IMR-90 (cell line): ENCODE results near the gene POLR1D. TPM values are rescaled to one million over a fixed set of nuclear protein-coding genes. Genes with fewer than 3 reads are reported as not detected.

Source experiments
- ATAC-seq: fragments of 200-7000 bp; cut with Tn5 transposase; 2 replicates; pipeline ENCODE4 v1.9.1; 2020; ENCODE audit warnings: low read depth, mild to moderate bottlenecking, moderate library complexity
- BruUV-seq: library from RNA; stranded (reverse); fragments of 400-500 nt; replicated peaks from 2 replicates; lab custom pipeline; 2021; lab: Mats Ljungman, UMichigan
- CTCF ChIA-PET: fragments of 300-600 bp; formaldehyde crosslinking; extraction: SDS; loops from one replicate; lab custom pipeline; 2021; ENCODE audit warnings: antibody characterized with exemption; lab: Yijun Ruan, JAX
- POLR2A ChIA-PET: fragments of 300-600 bp; sonication (Branson Sonifier 250); formaldehyde crosslinking; loops from one replicate; lab custom pipeline; 2022; ENCODE audit warnings: antibody characterized with exemption; ENCODE audit not compliant: unreplicated experiment; lab: Charles Lee
- DNase-seq: peaks from one replicate; pipeline ENCODE4 v3.0.0; 2013
- H2AFZ ChIP-seq: replicated peaks from 2 replicates; pipeline ENCODE3; 2013; ENCODE audit warnings: low read length, mild to moderate bottlenecking; ENCODE audit not compliant: poor library complexity
- H2AK5ac ChIP-seq: 2 replicates; pipeline ENCODE4 v1.6.1; 2013; ENCODE audit warnings: low read depth, low read length, inconsistent platforms
- H2AK9ac ChIP-seq: replicated peaks from 2 replicates; pipeline ENCODE3; 2013; ENCODE audit warnings: mild to moderate bottlenecking, low read depth, low read length, moderate library complexity; ENCODE audit not compliant: poor library complexity
- H2BK120ac ChIP-seq: 2 replicates; pipeline ENCODE4 v1.6.1; 2013; ENCODE audit warnings: low read depth, low read length, inconsistent platforms
- H2BK15ac ChIP-seq: 3 replicates; pipeline ENCODE4 v1.6.1; 2013; ENCODE audit warnings: low read depth, low read length, inconsistent platforms
- H2BK20ac ChIP-seq: 2 replicates; pipeline ENCODE4 v1.6.1; 2013; ENCODE audit warnings: low read depth, mild to moderate bottlenecking, inconsistent platforms, low read length, moderate library complexity
- H2BK5ac ChIP-seq: 2 replicates; pipeline ENCODE4 v1.6.1; 2013; ENCODE audit warnings: mild to moderate bottlenecking, low read depth, low read length, inconsistent platforms; ENCODE audit not compliant: poor library complexity, severe bottlenecking
- H3K14ac ChIP-seq: replicated peaks from 2 replicates; pipeline ENCODE4 v1.6.1; 2013; ENCODE audit warnings: low read depth, low read length, inconsistent platforms
- H3K18ac ChIP-seq: 2 replicates; pipeline ENCODE4 v1.6.1; 2013; ENCODE audit warnings: low read depth, low read length, control low read depth
- H3K23ac ChIP-seq: 2 replicates; pipeline ENCODE4 v1.6.1; 2013; ENCODE audit warnings: low read depth, low read length, inconsistent platforms
- H3K27ac ChIP-seq: 2 replicates; pipeline ENCODE4 v1.5.1; 2013; ENCODE audit warnings: mild to moderate bottlenecking, control low read depth, low read length; ENCODE audit not compliant: insufficient read depth
- H3K27me3 ChIP-seq: 2 replicates; pipeline ENCODE4 v1.6.1; 2013; ENCODE audit warnings: low read length; ENCODE audit not compliant: control insufficient read depth, insufficient read depth
- H3K36me3 ChIP-seq: 2 replicates; pipeline ENCODE4 v1.6.1; 2013; ENCODE audit warnings: low read length, mixed read lengths; ENCODE audit not compliant: control insufficient read depth, insufficient read depth
- H3K4ac ChIP-seq: 2 replicates; pipeline ENCODE4 v1.6.1; 2013; ENCODE audit warnings: low read depth, low read length, inconsistent platforms
- H3K4me1 ChIP-seq: 2 replicates; pipeline ENCODE4 v1.6.1; 2013; ENCODE audit warnings: low read length, mixed read lengths; ENCODE audit not compliant: control insufficient read depth, insufficient read depth
- H3K4me2 ChIP-seq: 2 replicates; pipeline ENCODE4 v1.6.1; 2013; ENCODE audit warnings: low read depth, mild to moderate bottlenecking, control low read depth, low read length, moderate library complexity
- H3K4me3 ChIP-seq: 2 replicates; pipeline ENCODE4 v1.5.1; 2013; ENCODE audit warnings: low read depth, mild to moderate bottlenecking, control low read depth, low read length, moderate library complexity; ENCODE audit not compliant: insufficient read depth
- H3K56ac ChIP-seq: 2 replicates; pipeline ENCODE4 v1.6.1; 2013; ENCODE audit warnings: low read length, inconsistent platforms; ENCODE audit not compliant: insufficient read depth; ENCODE audit errors: extremely low read depth
- H3K79me1 ChIP-seq, 2 experiments: 2 replicates each; pipeline ENCODE4 v1.6.1; 2013; ENCODE audit warnings: low read length in 2 of 2, inconsistent platforms in 1 of 2, low read depth in 1 of 2
- H3K9ac ChIP-seq: 2 replicates; pipeline ENCODE4 v1.6.1; 2013; ENCODE audit warnings: low read depth, low read length, control low read depth
- H3K9me1 ChIP-seq: 2 replicates; pipeline ENCODE4 v1.6.1; 2013; ENCODE audit warnings: low read length, inconsistent platforms; ENCODE audit not compliant: insufficient read depth
- H3K9me3 ChIP-seq: 2 replicates; pipeline ENCODE4 v1.6.1; 2013; ENCODE audit warnings: low read length; ENCODE audit not compliant: control insufficient read depth, insufficient read depth
- H4K20me1 ChIP-seq: 2 replicates; pipeline ENCODE4 v1.6.1; 2013; ENCODE audit warnings: low read length, inconsistent platforms; ENCODE audit not compliant: insufficient read depth
- H4K5ac ChIP-seq: 2 replicates; pipeline ENCODE4 v1.6.1; 2013; ENCODE audit warnings: mild to moderate bottlenecking, low read depth, low read length, control low read depth
- H4K8ac ChIP-seq, 2 experiments: 2 replicates each; pipeline ENCODE4 v1.6.1; 2013; ENCODE audit warnings: low read depth in 2 of 2, low read length in 2 of 2, control low read depth in 1 of 2, inconsistent platforms in 1 of 2
- H4K91ac ChIP-seq: 2 replicates; pipeline ENCODE4 v1.6.1; 2013; ENCODE audit warnings: low read depth, low read length, inconsistent platforms; ENCODE audit not compliant: insufficient read depth
- BHLHE40 ChIP-seq: fragments of 150-350 bp; IDR thresholded peaks from 2 replicates; pipeline ENCODE4 v1.6.1; 2016; ENCODE audit warnings: mild to moderate bottlenecking, low read depth, low read length
- CHD1 ChIP-seq: IDR thresholded peaks from 2 replicates; pipeline ENCODE4 v1.6.1; 2012; ENCODE audit warnings: low read depth, low read length, improper control_type of control experiment
- RAD21 ChIP-seq: IDR thresholded peaks from 2 replicates; pipeline ENCODE4 v1.6.1; 2012; ENCODE audit warnings: low read length, improper control_type of control experiment
- RCOR1 ChIP-seq: IDR thresholded peaks from 2 replicates; pipeline ENCODE4 v1.6.1; 2012; ENCODE audit warnings: mild to moderate bottlenecking, low read length, improper control_type of control experiment; ENCODE audit not compliant: insufficient replicate concordance
- WGBS, 2 experiments: methylation state at CpG; one replicate each; pipeline versions ENCODE4 v1.1.5 to v1.1.7; 2013; ENCODE audit warnings: missing lambda C conversion rate in 2 of 2; ENCODE audit not compliant: insufficient read length in 1 of 2; ENCODE audit errors: extremely low coverage in 2 of 2; 5-methylcytosine and 5-hydroxymethylcytosine counted together
- dilution Hi-C: fragments of 300-500 bp; cut with HindIII; formaldehyde crosslinking; loops from one replicate; pipeline ENCODE4 v1.14.3; 2018; ENCODE audit warnings: low sequenced_read_pairs; ENCODE audit not compliant: unreplicated experiment
- in situ Hi-C: fragments of 300-500 bp; cut with MboI; formaldehyde crosslinking; loops from 3 replicates; pipeline ENCODE4 v1.14.3; 2019; ENCODE audit warnings: low sequenced_read_pairs, inconsistent platforms, mixed read lengths
- intact Hi-C: fragments of 100-400 bp; cut with micrococcal nuclease; formaldehyde crosslinking; loops from 2 replicates; pipeline ENCODE4 v1.10.0; 2022
- polyA plus RNA-seq, 3 experiments: library from polyadenylated mRNA; depleted of rRNA; stranded (reverse); fragments of >200 nt; gene quantifications; 2 replicates each; pipeline ENCODE4 v1.2.3, GENCODE V29; 2012; ENCODE audit warnings: low replicate concordance in 1 of 3
- total RNA-seq: library from RNA; depleted of rRNA; stranded (reverse); fragments of >200 nt; gene quantifications from 2 replicates; pipeline ENCODE4 v1.2.3, GENCODE V29; 2012

Gene POLR1D
- total and polyA plus RNA-seq, 2 of the 4 experiments (the other 2 are of a cell fraction): 65.4 to 110 TPM

- Histone ChIP-seq H3K56ac (no peak overlapping the region), H2AK5ac (no peak overlapping the region), H4K20me1 (no peaks in the 10 kb centered on the region), H3K4ac (no peak overlapping the region), H2BK5ac (no peak overlapping the region), H2BK15ac (no peak overlapping the region), H4K91ac (no peak overlapping the region), H2BK20ac (no peak overlapping the region), H2BK120ac (no peak overlapping the region), H3K79me1 (peaks cover 23 to 30% of the 10 kb centered on the region in 2 experiments), H4K8ac (no peak overlapping the region), H3K9me3 (no peaks in the 10 kb centered on the region), H3K4me2 (no peak overlapping the region), H3K4me3 (no peak overlapping the region), H4K5ac (no peak overlapping the region), H3K36me3 (peaks cover 10% of the 10 kb centered on the region), H2AK9ac (no peak overlapping the region), H3K14ac (no peak overlapping the region), H3K9me1 (peaks cover 8% of the 10 kb centered on the region; the same call in 1 of the 2 replicates), H3K4me1 (peaks cover 5% of the 10 kb centered on the region), H3K9ac (no peak overlapping the region), H3K18ac (no peak overlapping the region), H3K27me3 (no peaks in the 10 kb centered on the region), H3K23ac (no peak overlapping the region), H3K27ac (no peak overlapping the region), H2AFZ (no peak overlapping the region)
- dilution Hi-C loops: no loop called here
- TF ChIP-seq RCOR1 (no peak), CHD1 (no peak), BHLHE40 (no peak), RAD21 (no peak)
- no CpG with 5 or more reads among the region's 2 CpGs for WGBS, 2 experiments
- intact Hi-C loops: no loop called here
- ATAC-seq (no peak), DNase-seq (no peak)
- CTCF ChIA-PET: no interaction called here
- POLR2A ChIA-PET: no interaction called here
- in situ Hi-C loops: no loop called here
- no TSS peak for BruUV-seq
These were observed 41.2 kb downstream of the POLR1D start for GRCh38 chr13:27662738-27663470.
